ENCODE measurements around the gene TCF12. TPM values are rescaled to one million over a fixed set of nuclear protein-coding genes. Genes with fewer than 3 reads are reported as not detected.

TCF12 gene
- total RNA-seq, 1 experiment from 2014 or later = 76.7 TPM

DNA sequence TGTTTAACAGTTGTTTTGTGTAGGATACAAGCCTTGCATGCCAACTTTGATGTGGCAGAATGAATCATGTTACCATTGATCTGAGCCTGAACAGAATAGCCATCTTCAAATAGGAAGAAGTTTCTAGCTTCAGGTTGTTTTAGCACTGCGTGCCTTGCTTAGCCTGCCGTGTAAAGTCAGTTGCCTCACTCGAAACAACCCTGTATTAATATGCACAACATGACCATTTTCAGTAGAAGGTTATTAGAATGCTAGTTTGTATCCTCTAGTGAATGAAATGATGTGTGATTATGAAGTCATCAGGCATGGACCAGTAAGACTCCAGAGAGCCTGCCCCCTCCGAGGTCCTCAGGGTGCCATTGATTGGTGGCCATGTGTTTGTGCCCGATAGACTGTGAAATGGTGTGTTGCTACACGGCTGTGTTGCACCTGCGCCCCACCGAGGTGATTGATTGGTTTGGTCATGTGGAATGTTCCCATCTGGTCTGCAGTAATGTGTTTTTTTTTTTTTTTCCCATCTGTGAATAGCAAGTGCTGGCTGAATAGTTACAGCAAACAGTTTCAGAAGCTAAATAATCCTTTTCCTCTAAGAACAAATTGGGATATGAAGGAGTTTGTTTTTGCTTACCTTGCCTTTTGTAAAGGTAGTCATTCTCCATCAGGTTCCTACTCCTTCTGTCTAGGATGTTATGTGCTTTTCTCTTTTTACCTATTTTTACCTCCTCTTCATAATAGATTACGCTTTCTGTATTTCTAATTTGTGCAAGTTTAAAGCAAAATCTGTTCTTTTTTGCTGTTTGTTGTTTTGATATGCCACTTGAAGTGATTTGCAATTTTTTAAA is 214.9 kb downstream of the TCF12 start:
- no peak overlapping the region for H2BK120ac ChIP-seq (ENCODE audit: low read depth, low read length, poor library complexity, severe bottlenecking)
- H4K8ac ChIP-seq (replicated peaks; ENCODE audit: insufficient read length, low read depth, low read length) = no peak overlapping the region
- no peak overlapping the region for H3K4me2 ChIP-seq (ENCODE audit: insufficient read depth, insufficient read length, low read length)
- Mint-ChIP-seq H3K4me1 (peaks cover 50 to 51% of the 10 kb centered on the region in 2 experiments), H3K27me3 (ENCODE audit: low read depth) (no peaks in the 10 kb centered on the region), H3K4me3 (no peak overlapping the region), H3K27ac (peak overlapping the region; percentile 22 to 92 (median 79); a peak in 6 of 7 replicates), H3K36me3 (ENCODE audit: insufficient read depth in 1 of 3, low read depth in 3 of 3) (peaks cover 0 to 2% (median 1%) of the 10 kb centered on the region in 3 experiments; a peak in 2 of 7 replicates), H3K9me3 (no peaks in the 10 kb centered on the region)
- no peak overlapping the region for H3K4ac ChIP-seq (ENCODE audit: low read depth, low read length)
- no peak overlapping the region for H3K9ac ChIP-seq (ENCODE audit: extremely low read depth, insufficient read length, low read length)
- H2AK5ac ChIP-seq (ENCODE audit: insufficient read length, low read length) = no peak overlapping the region
- no peak overlapping the region for H3T11ph ChIP-seq (ENCODE audit: low read length)
- no peak overlapping the region for H4K5ac ChIP-seq (ENCODE audit: insufficient read length, low read depth, low read length)
- H3K14ac ChIP-seq (ENCODE audit: insufficient read depth, low read length) = no peak overlapping the region
- no peak overlapping the region for H4K91ac ChIP-seq (ENCODE audit: insufficient read length, low read depth, low read length)
- no peaks in the 10 kb centered on the region for H3K27me3 ChIP-seq (ENCODE audit: insufficient read depth, low read length)
- no peaks in the 10 kb centered on the region for H3K79me2 ChIP-seq (ENCODE audit: insufficient read depth, low read length)
- peaks cover 11% of the 10 kb centered on the region for H3K4me1 ChIP-seq (ENCODE audit: insufficient read depth, low read length)
- H3K9me3 ChIP-seq (ENCODE audit: control insufficient read depth, low read depth, low read length) = no peaks in the 10 kb centered on the region
- WGBS (ENCODE audit: extremely low coverage, insufficient read length, low lambda C conversion rate) = no CpG with 5 or more reads among the region's 9 CpGs
- H3K23me2 ChIP-seq (ENCODE audit: insufficient read length, low read depth, low read length, poor library complexity, severe bottlenecking) = no peaks in the 10 kb centered on the region
- no peak overlapping the region for H2BK15ac ChIP-seq (ENCODE audit: low read depth, low read length)
- H2BK20ac ChIP-seq (ENCODE audit: low read depth, low read length, poor library complexity, severe bottlenecking) = no peak overlapping the region
- H3K18ac ChIP-seq (ENCODE audit: insufficient read length, low read depth, low read length) = no peak overlapping the region
- no peak overlapping the region for H3K27ac ChIP-seq (ENCODE audit: insufficient read length, low read depth, low read length)
- no peak overlapping the region for H2AFZ ChIP-seq (ENCODE audit: low read length)
- H3K79me1 ChIP-seq (ENCODE audit: insufficient read depth, low read depth, low read length, poor library complexity, severe bottlenecking) = peaks cover 2% of the 10 kb centered on the region
- TF ChIP-seq, protein P1, sequence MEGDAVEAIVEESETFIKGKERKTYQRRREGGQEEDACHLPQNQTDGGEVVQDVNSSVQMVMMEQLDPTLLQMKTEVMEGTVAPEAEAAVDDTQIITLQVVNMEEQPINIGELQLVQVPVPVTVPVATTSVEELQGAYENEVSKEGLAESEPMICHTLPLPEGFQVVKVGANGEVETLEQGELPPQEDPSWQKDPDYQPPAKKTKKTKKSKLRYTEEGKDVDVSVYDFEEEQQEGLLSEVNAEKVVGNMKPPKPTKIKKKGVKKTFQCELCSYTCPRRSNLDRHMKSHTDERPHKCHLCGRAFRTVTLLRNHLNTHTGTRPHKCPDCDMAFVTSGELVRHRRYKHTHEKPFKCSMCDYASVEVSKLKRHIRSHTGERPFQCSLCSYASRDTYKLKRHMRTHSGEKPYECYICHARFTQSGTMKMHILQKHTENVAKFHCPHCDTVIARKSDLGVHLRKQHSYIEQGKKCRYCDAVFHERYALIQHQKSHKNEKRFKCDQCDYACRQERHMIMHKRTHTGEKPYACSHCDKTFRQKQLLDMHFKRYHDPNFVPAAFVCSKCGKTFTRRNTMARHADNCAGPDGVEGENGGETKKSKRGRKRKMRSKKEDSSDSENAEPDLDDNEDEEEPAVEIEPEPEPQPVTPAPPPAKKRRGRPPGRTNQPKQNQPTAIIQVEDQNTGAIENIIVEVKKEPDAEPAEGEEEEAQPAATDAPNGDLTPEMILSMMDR (conservative IDR thresholded peaks at IDR 0.05) = no peak
- no peak overlapping the region for H3K23ac ChIP-seq (ENCODE audit: insufficient read length, low read depth, low read length)
- no peaks in the 10 kb centered on the region for H4K20me1 ChIP-seq (ENCODE audit: control insufficient read depth, insufficient read depth, insufficient read length)
- no peak overlapping the region for H2BK5ac ChIP-seq (ENCODE audit: insufficient read length, low read length)
- no peak overlapping the region for H3K56ac ChIP-seq (ENCODE audit: insufficient read length, low read depth, low read length)
- DNase-seq = no peak
- H2BK12ac ChIP-seq (ENCODE audit: insufficient read length, low read depth, low read length) = no peak overlapping the region

All from H9 (cell line).